Ramos (cell line): ENCODE data around the gene SHQ1.
"Not testable (repeated sequence)": the region's sequence is repeated elsewhere in the genome, so short reads cannot be mapped to it uniquely, and the experiment has no call there.

ENCODE experiments used
- in situ Hi-C: fragments of 300-500 bp; cut with MboI; formaldehyde crosslinking; loops from one replicate; pipeline ENCODE4 v1.14.3; 2022; ENCODE audit warnings: low sequenced_read_pairs; ENCODE audit not compliant: unreplicated experiment

Gene SHQ1

DNA sequence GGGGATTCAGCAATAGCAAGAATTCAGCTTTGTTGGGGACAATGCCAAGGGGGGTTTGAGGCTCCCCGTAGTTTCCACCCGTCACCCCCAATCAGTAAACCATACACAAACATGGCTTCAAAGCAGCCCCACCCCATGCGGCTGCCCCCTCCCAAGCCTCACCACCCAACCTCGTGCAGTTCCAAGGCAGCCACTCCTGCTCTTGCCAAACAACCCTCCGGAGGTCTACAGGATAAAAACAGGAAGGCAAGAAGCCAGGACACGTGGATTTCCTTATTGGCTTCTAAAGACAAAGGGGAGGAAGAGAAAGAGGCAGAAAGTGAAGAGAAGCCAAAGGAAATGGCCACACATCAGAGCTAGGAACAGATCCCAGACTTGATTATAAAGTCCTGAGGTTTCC lies 121.1 kb downstream of the SHQ1 start:
- in situ Hi-C loops, result no loop called here

- in situ Hi-C loops, result no loop called here
Observed at GRCh38 chr3:72725229-72725628, 123.0 kb downstream of the SHQ1 start.

GRCh38 chr3:72724070-72724469 lies 124.2 kb downstream of the SHQ1 start:
- in situ Hi-C loops, result no loop called here

DNA sequence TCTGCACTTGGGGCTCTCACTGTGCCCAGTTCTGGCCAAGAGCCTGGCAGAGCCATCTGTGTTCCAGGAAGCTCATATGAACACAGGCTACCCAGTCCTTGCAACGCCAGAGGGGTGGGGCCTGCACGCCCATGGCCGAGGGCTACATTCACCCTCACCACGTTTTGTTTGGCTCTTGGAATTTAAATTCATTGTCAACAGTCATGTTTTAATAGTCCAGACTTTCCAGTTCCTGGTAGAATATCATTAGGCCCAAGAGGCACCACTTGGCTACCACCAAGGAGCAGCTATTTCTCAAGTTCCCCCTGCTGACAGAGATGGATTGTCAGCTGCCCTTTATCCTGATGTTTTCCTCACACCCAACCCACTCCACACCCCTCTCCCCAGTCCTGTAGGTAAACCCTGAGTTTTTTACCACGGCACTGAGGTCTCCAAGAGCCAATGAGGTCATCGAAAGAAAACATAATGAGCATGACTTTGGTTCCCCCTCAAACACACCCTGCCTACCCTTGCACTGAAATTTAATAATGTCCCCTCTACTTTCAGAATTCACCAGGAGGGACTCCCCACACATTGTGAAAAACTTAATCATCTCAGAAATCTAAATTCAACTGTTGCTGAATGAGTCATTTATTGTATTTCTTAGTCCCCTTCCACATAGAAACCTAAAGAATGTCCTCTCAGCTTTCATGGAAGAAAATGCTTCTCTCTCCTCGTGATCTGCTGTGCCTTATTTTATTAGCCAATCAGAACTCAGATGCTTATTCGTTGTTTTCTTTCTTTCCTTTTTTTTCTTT lies 125.1 kb downstream of the SHQ1 start:
- in situ Hi-C loops, result no loop called here

GRCh38 chr3:72721683-72722381 lies 126.4 kb downstream of the SHQ1 start:
- in situ Hi-C loops, result no loop called here

DNA sequence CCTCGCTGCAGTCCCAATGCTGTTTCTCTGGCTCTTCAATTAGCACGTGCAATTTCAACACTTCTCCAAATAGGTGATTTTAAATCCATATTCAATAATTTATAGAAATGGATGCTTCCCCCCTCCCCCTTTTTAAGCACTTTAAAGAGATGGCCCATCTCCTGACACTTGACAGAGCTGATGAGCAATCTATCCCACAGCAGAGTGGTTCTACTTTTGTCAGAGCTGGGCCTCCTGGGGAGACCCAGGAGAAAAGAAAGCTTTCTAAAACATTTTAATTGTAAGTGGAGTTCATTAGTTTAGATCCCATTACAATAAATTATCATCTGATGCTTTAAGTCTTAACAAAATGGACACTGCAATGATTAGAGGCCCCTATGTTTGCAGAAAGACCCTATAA lies 127.7 kb downstream of the SHQ1 start:
- in situ Hi-C loops, result no loop called here

GRCh38 chr3:72719137-72719536 lies 129.1 kb downstream of the SHQ1 start:
- in situ Hi-C loops, result no loop called here

DNA sequence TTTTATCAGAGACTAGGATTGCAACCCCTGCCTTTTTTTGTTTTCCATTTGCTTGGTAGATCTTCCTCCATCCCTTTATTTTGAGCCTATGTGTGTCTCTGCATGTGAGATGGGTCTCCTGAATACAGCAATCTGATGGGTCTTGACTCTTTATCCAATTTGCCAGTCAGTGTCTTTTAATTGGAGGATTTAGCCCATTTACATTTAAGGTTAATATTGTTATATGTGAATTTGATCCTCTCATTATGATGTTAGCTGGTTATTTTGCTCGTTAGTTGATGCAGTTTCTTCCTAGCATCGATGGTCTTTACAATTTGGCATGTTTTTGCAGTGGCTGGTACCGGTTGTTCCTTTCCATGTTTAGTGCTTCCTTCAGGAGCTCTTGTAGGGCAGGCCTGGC lies 134.1 kb downstream of the SHQ1 start:
- in situ Hi-C loops, result not testable (repeated sequence)

DNA sequence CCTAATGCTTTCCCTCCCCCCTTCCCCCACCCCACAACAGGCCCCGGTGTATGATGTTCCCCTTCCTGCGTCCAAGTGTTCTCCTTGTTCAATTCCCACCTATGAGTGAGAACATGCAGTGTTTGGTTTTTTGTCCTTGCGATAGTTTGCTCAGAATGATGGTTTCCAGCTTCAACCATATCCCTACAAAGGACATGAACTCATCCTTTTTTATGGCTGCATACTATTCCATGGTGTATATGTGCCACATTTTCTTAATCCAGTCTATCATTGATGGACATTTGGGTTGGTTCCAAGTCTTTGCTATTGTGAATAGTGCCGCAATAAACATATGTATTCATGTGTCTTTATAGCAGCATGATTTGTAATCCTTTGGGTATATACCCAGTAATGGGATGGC lies 137.8 kb downstream of the SHQ1 start:
- in situ Hi-C loops, result not testable (repeated sequence)

- in situ Hi-C loops, result no loop called here
Observed at GRCh38 chr3:72708441-72708840, 139.8 kb downstream of the SHQ1 start.

DNA sequence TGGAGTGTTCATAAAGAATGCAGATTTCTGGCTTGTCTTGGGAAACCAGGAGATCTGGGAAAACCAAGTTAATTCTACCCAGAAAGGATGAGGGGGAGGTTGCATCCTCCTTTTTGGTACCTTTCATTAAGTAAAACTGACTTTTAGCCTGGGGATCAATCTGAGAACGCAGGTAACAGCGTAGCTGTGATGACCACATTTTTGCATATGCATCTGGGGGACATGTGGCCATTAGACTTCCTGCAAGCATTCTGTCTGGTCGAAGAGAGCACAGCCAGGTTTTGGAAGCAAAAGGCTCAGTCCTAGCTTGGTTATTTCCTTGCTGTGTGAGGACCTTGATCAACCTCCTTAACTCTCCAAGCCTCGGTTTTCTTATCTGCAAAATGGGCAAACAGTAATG lies 145.2 kb downstream of the SHQ1 start:
- in situ Hi-C loops, result no loop called here

DNA sequence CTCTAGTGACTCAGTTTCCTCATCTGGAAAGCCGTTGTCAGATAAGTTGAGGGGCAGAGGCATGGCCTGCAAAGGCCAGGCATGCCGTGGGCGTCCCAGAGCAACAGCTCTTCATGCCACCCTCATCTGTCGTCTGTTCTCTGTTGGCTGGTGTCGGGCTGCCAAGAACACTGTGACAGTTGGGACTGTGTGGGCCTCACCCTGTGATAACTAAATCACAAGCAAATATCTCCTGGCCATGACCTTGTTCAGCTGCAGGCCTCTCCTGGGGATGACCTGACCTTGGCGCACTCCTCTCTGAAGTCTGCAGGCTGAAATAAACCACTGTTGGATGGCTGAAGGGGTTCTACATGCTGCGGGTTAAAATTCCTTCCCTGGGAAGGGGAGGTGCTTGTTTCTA lies 145.9 kb downstream of the SHQ1 start:
- in situ Hi-C loops, result no loop called here

- in situ Hi-C loops, result no loop called here
Observed at GRCh38 chr3:72700106-72700505, 148.1 kb downstream of the SHQ1 start.

GRCh38 chr3:72699631-72700030 lies 148.6 kb downstream of the SHQ1 start:
- in situ Hi-C loops, result no loop called here
